ENCODE results near the gene EMSY.

- TF ChIP-seq EP300 (IDR thresholded peaks at IDR 0.05; ENCODE audit: low read length) (no peak), FOXA3 (CRISPR knock-in tag; conservative IDR thresholded peaks at IDR 0.05 in 1 of 2, IDR thresholded peaks at IDR 0.05 in 1 of 2) (no peak), KAT8 (IDR thresholded peaks at IDR 0.05; ENCODE audit: low read depth) (no peak), GTF2F1 (IDR thresholded peaks at IDR 0.05; ENCODE audit: low read depth, low read length) (no peak), MLLT1 (IDR thresholded peaks at IDR 0.05) (no peak), JUNB (CRISPR knock-in tag; conservative IDR thresholded peaks at IDR 0.05) (no peak), ZNF561 (CRISPR knock-in tag; conservative IDR thresholded peaks at IDR 0.05) (no peak), POLR2AphosphoS2 (IDR thresholded peaks at IDR 0.05; ENCODE audit: low read length) (no peak), CTCF (IDR thresholded peaks at IDR 0.05 in 2 of 3, conservative IDR thresholded peaks at IDR 0.05 in 1 of 3; ENCODE audit: insufficient read depth in 2 of 3, low read depth in 1 of 3, low read length in 3 of 3) (no peak)
These were observed 36.5 kb upstream of the EMSY start for GRCh38 chr11:76408171-76408965.

All from K562 (cell line).